Measurements from ENCODE around the gene OBI1. TPM values are rescaled to one million over a fixed set of nuclear protein-coding genes. Genes with fewer than 3 reads are reported as not detected.

OBI1 gene
- total RNA-seq, 2 donors from 2014 or later, result 7.9 to 20.4 TPM

- Histone ChIP-seq H3K36me3 (no peaks in the 10 kb centered on the region), H3K27ac (no peak overlapping the region), H3K4me1 (replicated peaks) (no peaks in the 10 kb centered on the region), H3K4me3 (no peak overlapping the region), H3K9me3 (no peaks in the 10 kb centered on the region), H3K27me3 (replicated peaks; ENCODE audit: insufficient read depth) (peaks cover 11% of the 10 kb centered on the region)
- intact Hi-C loops (cut with DNase I), result no loop called here
- TF ChIP-seq CTCF (IDR thresholded peaks at IDR 0.05) (no peak), POLR2A (IDR thresholded peaks at IDR 0.05) (no peak), POLR2AphosphoS5 (IDR thresholded peaks at IDR 0.05) (no peak)
- 6% methylated on average over 21 of the region's 21 CpGs for WGBS
- DNase-seq (ENCODE audit: low spot score), result no peak
These were observed 72.2 kb downstream of the OBI1 start for GRCh38 chr13:78586706-78587105.

GRCh38 chr13:78576261-78576660 is 82.7 kb downstream of the OBI1 start:
- 92% methylated on average over 4 of the region's 4 CpGs for WGBS
- Histone ChIP-seq H3K36me3 (no peaks in the 10 kb centered on the region), H3K9me3 (no peaks in the 10 kb centered on the region), H3K27ac (no peak overlapping the region), H3K4me1 (replicated peaks) (no peaks in the 10 kb centered on the region), H3K27me3 (replicated peaks; ENCODE audit: insufficient read depth) (no peaks in the 10 kb centered on the region), H3K4me3 (no peak overlapping the region)
- no peak for DNase-seq (ENCODE audit: low spot score)
- TF ChIP-seq POLR2AphosphoS5 (IDR thresholded peaks at IDR 0.05), result no peak
- TF ChIP-seq POLR2A (IDR thresholded peaks at IDR 0.05), result no peak
- TF ChIP-seq CTCF (IDR thresholded peaks at IDR 0.05), result no peak
- intact Hi-C loops (cut with DNase I), result no loop called here

- TF ChIP-seq POLR2AphosphoS5 (IDR thresholded peaks at IDR 0.05), result no peak
- no peak for TF ChIP-seq POLR2A (IDR thresholded peaks at IDR 0.05)
- TF ChIP-seq CTCF (IDR thresholded peaks at IDR 0.05), result no peak
- no peaks in the 10 kb centered on the region for H3K4me1 ChIP-seq (replicated peaks)
- 45% methylated on average over 5 of the region's 5 CpGs for WGBS
- no peak overlapping the region for H3K4me3 ChIP-seq
- no peaks in the 10 kb centered on the region for H3K9me3 ChIP-seq
- no peaks in the 10 kb centered on the region for H3K36me3 ChIP-seq
- H3K27ac ChIP-seq, result no peak overlapping the region
- no peak for DNase-seq (ENCODE audit: low spot score)
- intact Hi-C loops (cut with DNase I), result no loop called here
- H3K27me3 ChIP-seq (replicated peaks; ENCODE audit: insufficient read depth), result no peaks in the 10 kb centered on the region
These were observed 86.5 kb downstream of the OBI1 start for GRCh38 chr13:78572459-78572858.

GRCh38 chr13:78569029-78569428 is 89.9 kb downstream of the OBI1 start:
- TF ChIP-seq POLR2A (IDR thresholded peaks at IDR 0.05) (no peak), CTCF (IDR thresholded peaks at IDR 0.05) (no peak), POLR2AphosphoS5 (IDR thresholded peaks at IDR 0.05) (no peak)
- no peaks in the 10 kb centered on the region for H3K36me3 ChIP-seq
- no peak for DNase-seq (ENCODE audit: low spot score)
- no peaks in the 10 kb centered on the region for H3K9me3 ChIP-seq
- no peak overlapping the region for H3K4me3 ChIP-seq
- no peaks in the 10 kb centered on the region for H3K4me1 ChIP-seq (replicated peaks)
- intact Hi-C loops (cut with DNase I), result no loop called here
- 98% methylated on average over 1 of the region's 1 CpG for WGBS
- H3K27me3 ChIP-seq (replicated peaks; ENCODE audit: insufficient read depth), result no peaks in the 10 kb centered on the region
- no peak overlapping the region for H3K27ac ChIP-seq

- no peak overlapping the region for H3K4me3 ChIP-seq
- H3K9me3 ChIP-seq, result no peaks in the 10 kb centered on the region
- H3K27ac ChIP-seq, result no peak overlapping the region
- no peaks in the 10 kb centered on the region for H3K27me3 ChIP-seq (replicated peaks; ENCODE audit: insufficient read depth)
- intact Hi-C loops (cut with DNase I), result no loop called here
- 75% methylated on average over 5 of the region's 5 CpGs for WGBS
- TF ChIP-seq POLR2AphosphoS5 (IDR thresholded peaks at IDR 0.05) (no peak), CTCF (IDR thresholded peaks at IDR 0.05) (no peak), POLR2A (IDR thresholded peaks at IDR 0.05) (no peak)
- no peaks in the 10 kb centered on the region for H3K36me3 ChIP-seq
- H3K4me1 ChIP-seq (replicated peaks), result no peaks in the 10 kb centered on the region
- no peak for DNase-seq (ENCODE audit: low spot score)
These were observed 92.3 kb downstream of the OBI1 start for GRCh38 chr13:78566631-78567030.

Other genes starting within 250 kb of the OBI1 start
- gene POU4F1, start 55.6 kb downstream of the OBI1 start, total RNA-seq, result under 1 TPM in 1 of 2 donors, not detected in 1; 0.68 TPM